ENCODE data around the gene VPS35L.

The VPS35L gene

DNA sequence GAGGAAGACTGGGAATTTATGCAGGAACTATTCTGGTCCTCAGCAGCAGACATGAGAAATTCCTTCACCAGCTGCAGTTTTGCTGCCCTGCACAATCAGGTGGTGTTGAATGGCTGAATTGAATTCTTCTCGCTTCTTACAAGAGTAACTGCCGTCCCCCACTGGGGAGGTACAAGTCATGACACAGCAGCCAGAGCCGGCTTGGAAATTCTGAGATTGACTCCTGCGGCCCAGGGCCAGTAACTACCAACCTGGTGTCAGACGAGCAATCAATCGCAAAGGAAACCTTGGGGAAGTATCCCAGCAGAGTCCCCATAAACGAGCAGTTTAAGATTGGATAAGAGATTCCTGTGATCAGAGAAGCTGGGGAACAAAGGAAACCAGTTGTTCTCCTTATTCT lies 131.8 kb downstream of the VPS35L start:
- Histone ChIP-seq H3K9ac (ENCODE audit: low read depth in 1 of 2, low read length in 2 of 2) (no peak overlapping the region), H3K36me3 (ENCODE audit: control insufficient read depth in 2 of 2, insufficient read depth in 2 of 2, low read length in 2 of 2) (peaks cover 33 to 61% of the 10 kb centered on the region in 2 donors), H3K27me3 (ENCODE audit: control insufficient read depth in 2 of 2, insufficient read depth in 2 of 2, low read length in 2 of 2) (no peaks in the 10 kb centered on the region), H3K27ac (ENCODE audit: low read depth in 2 of 2, low read length in 2 of 2) (no peak overlapping the region), H3K9me3 (ENCODE audit: control insufficient read depth in 2 of 2, low read length in 2 of 2) (no peaks in the 10 kb centered on the region), H3K4me1 (ENCODE audit: control insufficient read depth in 2 of 2, insufficient read depth in 2 of 2, low read length in 2 of 2) (no peaks in the 10 kb centered on the region), H3K4me3 (ENCODE audit: low read length in 2 of 2) (no peak overlapping the region)

DNA sequence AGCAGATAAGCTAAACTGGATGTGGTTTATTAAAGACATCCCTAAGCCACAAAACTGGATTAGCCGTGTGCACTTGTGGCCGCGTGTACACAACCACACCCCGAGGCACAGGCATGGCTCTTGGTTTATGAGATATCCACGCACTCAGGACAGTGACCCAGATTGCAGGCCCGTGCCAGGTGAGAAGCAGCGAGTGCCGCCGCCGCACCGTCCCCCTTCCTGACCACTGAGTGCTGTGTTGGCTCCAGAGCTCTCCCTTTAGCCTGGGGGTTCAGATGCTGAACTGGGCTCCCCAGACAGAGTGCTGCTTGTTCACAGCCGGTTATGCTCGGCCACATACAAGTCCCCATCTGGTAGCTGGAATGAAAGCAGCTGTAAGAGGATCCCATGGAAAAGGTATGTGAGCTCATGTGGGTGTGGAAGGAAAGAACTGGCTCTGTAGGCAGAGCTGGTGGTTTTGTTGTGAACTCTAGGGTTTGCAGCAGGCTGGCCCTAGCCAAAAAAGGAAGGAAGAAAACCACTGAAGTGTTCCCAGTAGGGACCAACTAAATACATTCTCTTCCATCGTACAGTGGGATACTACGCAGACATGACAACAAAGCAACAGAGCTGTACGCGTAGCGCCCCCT lies 133.0 kb downstream of the VPS35L start:
- H3K4me1 ChIP-seq (ENCODE audit: control insufficient read depth in 2 of 2, insufficient read depth in 2 of 2, low read length in 2 of 2): no peaks in the 10 kb centered on the region
- peaks cover 29 to 57% of the 10 kb centered on the region in 2 donors for H3K36me3 ChIP-seq (ENCODE audit: control insufficient read depth in 2 of 2, insufficient read depth in 2 of 2, low read length in 2 of 2)
- H3K27me3 ChIP-seq (ENCODE audit: control insufficient read depth in 2 of 2, insufficient read depth in 2 of 2, low read length in 2 of 2): no peaks in the 10 kb centered on the region
- H3K9ac ChIP-seq (ENCODE audit: low read depth in 1 of 2, low read length in 2 of 2): no peak overlapping the region
- H3K27ac ChIP-seq (ENCODE audit: low read depth in 2 of 2, low read length in 2 of 2): no peak overlapping the region
- H3K9me3 ChIP-seq (ENCODE audit: control insufficient read depth in 2 of 2, low read length in 2 of 2): no peaks in the 10 kb centered on the region
- H3K4me3 ChIP-seq (ENCODE audit: low read length in 2 of 2): no peak overlapping the region

DNA sequence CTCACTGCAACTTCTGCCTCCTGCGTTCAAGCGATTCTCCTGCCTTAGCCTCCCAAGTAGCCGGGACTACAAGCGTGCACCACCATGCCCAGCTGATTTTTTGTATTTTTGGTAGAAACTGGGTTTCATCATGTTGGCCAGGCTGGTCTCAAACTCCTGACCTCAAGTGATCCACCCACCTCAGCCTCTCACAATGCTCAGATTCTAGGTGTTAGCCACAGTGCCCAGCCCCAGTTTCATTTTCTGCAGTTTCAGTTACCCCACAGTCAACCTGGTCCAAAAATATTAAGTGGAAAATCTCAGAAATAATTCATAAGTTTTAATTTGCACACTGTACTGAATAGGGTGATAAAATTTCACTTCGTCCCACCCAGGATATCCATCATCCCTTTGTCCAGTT lies 133.8 kb downstream of the VPS35L start:
- no peaks in the 10 kb centered on the region for H3K4me1 ChIP-seq (ENCODE audit: control insufficient read depth in 2 of 2, insufficient read depth in 2 of 2, low read length in 2 of 2)
- no peaks in the 10 kb centered on the region for H3K27me3 ChIP-seq (ENCODE audit: control insufficient read depth in 2 of 2, insufficient read depth in 2 of 2, low read length in 2 of 2)
- no peak overlapping the region for H3K27ac ChIP-seq (ENCODE audit: low read depth in 2 of 2, low read length in 2 of 2)
- H3K36me3 ChIP-seq (ENCODE audit: control insufficient read depth in 2 of 2, insufficient read depth in 2 of 2, low read length in 2 of 2): peaks cover 27 to 50% of the 10 kb centered on the region in 2 donors
- H3K9ac ChIP-seq (ENCODE audit: low read depth in 1 of 2, low read length in 2 of 2): no peak overlapping the region
- H3K9me3 ChIP-seq (ENCODE audit: control insufficient read depth in 2 of 2, low read length in 2 of 2): no peaks in the 10 kb centered on the region
- H3K4me3 ChIP-seq (ENCODE audit: low read length in 2 of 2): no peak overlapping the region

DNA sequence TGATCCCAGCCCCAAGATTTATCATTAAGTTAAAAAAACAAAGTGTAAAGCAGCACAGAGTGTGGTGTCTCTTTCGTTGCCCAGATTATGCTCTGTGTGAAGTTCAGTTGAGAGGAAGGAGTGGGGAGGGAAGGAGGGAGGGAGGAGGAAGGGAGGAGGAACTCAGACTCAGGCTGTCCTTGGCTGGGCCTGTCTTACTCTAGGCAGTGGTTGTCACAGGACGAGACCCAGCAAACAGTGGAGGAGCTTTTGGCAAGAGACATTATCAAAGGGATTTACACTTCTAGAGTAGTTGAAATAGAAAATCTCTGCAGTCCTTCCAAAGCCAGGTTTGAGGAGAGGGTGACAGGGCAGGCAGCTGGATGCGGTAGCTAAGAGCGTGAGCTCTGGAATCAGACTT lies 134.7 kb downstream of the VPS35L start:
- Histone ChIP-seq H3K9ac (ENCODE audit: low read depth in 1 of 2, low read length in 2 of 2) (no peak overlapping the region), H3K27ac (ENCODE audit: low read depth in 2 of 2, low read length in 2 of 2) (no peak overlapping the region), H3K4me1 (ENCODE audit: control insufficient read depth in 2 of 2, insufficient read depth in 2 of 2, low read length in 2 of 2) (peaks cover 0 to 2% of the 10 kb centered on the region in 2 donors), H3K27me3 (ENCODE audit: control insufficient read depth in 2 of 2, insufficient read depth in 2 of 2, low read length in 2 of 2) (no peaks in the 10 kb centered on the region), H3K4me3 (ENCODE audit: low read length in 2 of 2) (no peak overlapping the region), H3K36me3 (ENCODE audit: control insufficient read depth in 2 of 2, insufficient read depth in 2 of 2, low read length in 2 of 2) (peaks cover 23 to 42% of the 10 kb centered on the region in 2 donors), H3K9me3 (ENCODE audit: control insufficient read depth in 2 of 2, low read length in 2 of 2) (no peaks in the 10 kb centered on the region)

DNA sequence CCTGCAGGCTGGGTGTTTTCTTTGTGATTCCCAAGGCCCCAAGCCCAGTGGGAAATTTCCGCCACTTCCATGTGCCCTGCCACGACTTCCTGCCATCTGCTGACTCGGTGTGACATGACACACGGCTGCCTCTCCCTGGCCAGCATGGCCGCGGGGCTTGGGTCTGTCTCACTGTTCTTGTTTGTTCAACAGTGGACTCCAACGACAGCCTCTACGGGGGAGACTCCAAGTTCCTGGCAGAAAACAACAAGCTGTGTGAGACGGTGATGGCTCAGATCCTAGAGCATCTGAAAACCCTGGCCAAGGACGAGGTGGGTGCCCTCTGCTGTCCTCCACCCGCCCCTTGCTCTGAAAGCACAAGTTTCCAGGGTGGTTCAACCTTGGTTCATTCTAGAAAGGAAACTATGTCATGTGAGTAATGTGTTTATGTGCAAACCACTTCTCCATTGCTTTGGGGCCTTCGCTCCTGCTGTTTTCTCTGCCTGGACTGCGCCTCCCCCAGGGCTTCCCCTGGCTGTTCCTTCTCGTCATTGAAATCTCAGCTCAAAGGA lies 135.7 kb downstream of the VPS35L start:
- no peaks in the 10 kb centered on the region for H3K9me3 ChIP-seq (ENCODE audit: control insufficient read depth in 2 of 2, low read length in 2 of 2)
- no peaks in the 10 kb centered on the region for H3K27me3 ChIP-seq (ENCODE audit: control insufficient read depth in 2 of 2, insufficient read depth in 2 of 2, low read length in 2 of 2)
- H3K9ac ChIP-seq (ENCODE audit: low read depth in 1 of 2, low read length in 2 of 2): no peak overlapping the region
- peak overlapping the region in 1 of 2 donors; percentile 7 for H3K27ac ChIP-seq (ENCODE audit: low read depth in 2 of 2, low read length in 2 of 2)
- H3K4me3 ChIP-seq (ENCODE audit: low read length in 2 of 2): no peak overlapping the region
- H3K36me3 ChIP-seq (ENCODE audit: control insufficient read depth in 2 of 2, insufficient read depth in 2 of 2, low read length in 2 of 2): peaks cover 13 to 35% of the 10 kb centered on the region in 2 donors
- H3K4me1 ChIP-seq (ENCODE audit: control insufficient read depth in 2 of 2, insufficient read depth in 2 of 2, low read length in 2 of 2): peaks cover 8 to 11% of the 10 kb centered on the region in 2 donors

DNA sequence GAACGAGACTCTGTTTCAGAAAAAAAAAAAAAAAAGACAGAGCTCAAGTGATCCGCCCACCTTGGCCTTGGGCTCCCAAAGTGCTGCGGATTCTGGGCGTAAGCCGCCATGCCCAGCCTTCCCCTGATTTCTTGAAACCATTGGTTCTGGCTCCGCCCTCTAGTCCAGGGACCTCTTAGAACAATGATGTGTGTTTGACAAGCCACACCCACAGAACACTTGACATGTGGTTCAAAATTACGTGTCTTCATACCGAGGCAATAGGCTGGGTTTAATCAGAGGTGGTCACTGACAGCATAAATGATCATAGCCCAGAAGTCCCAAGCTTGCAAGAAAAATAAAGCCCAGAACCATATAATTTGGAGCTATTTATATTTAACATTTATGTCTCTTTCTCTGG lies 139.5 kb downstream of the VPS35L start:
- H3K4me3 ChIP-seq (ENCODE audit: low read length in 2 of 2): no peak overlapping the region
- peaks cover 6 to 25% of the 10 kb centered on the region in 2 donors for H3K36me3 ChIP-seq (ENCODE audit: control insufficient read depth in 2 of 2, insufficient read depth in 2 of 2, low read length in 2 of 2)
- H3K27me3 ChIP-seq (ENCODE audit: control insufficient read depth in 2 of 2, insufficient read depth in 2 of 2, low read length in 2 of 2): no peaks in the 10 kb centered on the region
- no peak overlapping the region for H3K9ac ChIP-seq (ENCODE audit: low read depth in 1 of 2, low read length in 2 of 2)
- H3K27ac ChIP-seq (ENCODE audit: low read depth in 2 of 2, low read length in 2 of 2): no peak overlapping the region
- peaks cover 44 to 46% of the 10 kb centered on the region in 2 donors for H3K4me1 ChIP-seq (ENCODE audit: control insufficient read depth in 2 of 2, insufficient read depth in 2 of 2, low read length in 2 of 2)
- no peaks in the 10 kb centered on the region for H3K9me3 ChIP-seq (ENCODE audit: control insufficient read depth in 2 of 2, low read length in 2 of 2)

DNA sequence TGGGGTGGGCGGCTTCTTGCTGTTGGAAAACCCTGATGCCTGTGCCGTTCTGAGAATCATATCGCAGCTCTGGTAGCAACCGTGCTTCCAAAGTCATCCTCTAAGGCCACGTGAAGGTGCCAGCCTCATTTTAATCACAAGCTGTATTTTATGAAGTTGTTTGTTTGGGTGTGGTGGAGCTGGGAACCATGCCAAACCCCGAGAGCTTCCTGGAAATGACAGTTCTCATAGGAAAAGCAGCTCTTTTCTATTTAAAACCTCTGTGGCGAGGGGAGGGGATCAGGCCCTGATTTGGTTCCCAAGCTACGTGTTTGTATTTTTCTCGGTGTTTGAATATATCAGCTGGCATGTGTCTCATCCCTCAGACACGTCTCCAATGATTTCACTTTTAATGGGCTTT lies 140.8 kb downstream of the VPS35L start:
- no peaks in the 10 kb centered on the region for H3K27me3 ChIP-seq (ENCODE audit: control insufficient read depth in 2 of 2, insufficient read depth in 2 of 2, low read length in 2 of 2)
- H3K36me3 ChIP-seq (ENCODE audit: control insufficient read depth in 2 of 2, insufficient read depth in 2 of 2, low read length in 2 of 2): peaks cover 3 to 22% of the 10 kb centered on the region in 2 donors

DNA sequence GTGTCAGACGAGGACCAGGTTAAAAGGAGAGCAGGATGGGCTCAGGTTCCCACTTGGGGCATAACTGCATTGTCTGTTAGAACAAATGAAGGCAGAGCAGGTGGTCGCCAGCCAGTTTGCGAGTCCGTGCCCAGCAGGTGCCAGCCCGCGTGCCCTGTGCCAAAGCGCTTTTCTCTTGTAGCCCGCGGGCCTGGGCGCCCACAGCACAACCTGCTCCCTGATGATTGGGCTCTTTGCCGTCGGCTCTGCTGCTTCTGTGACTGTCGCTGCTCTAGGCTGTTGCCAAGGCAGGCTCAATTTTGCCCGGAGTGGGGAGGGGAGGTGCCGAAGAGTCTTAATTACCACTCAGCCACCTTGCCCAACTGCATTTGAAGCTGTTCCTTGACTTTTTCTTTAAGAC lies 141.5 kb downstream of the VPS35L start:
- Histone ChIP-seq H3K9ac (ENCODE audit: low read depth in 1 of 2, low read length in 2 of 2) (peak overlapping the region in 1 of 2 donors; percentile 21), H3K27ac (ENCODE audit: low read depth in 2 of 2, low read length in 2 of 2) (peak overlapping the region; percentile 77 to 83), H3K27me3 (ENCODE audit: control insufficient read depth in 2 of 2, insufficient read depth in 2 of 2, low read length in 2 of 2) (no peaks in the 10 kb centered on the region), H3K4me3 (ENCODE audit: low read length in 2 of 2) (no peak overlapping the region), H3K4me1 (ENCODE audit: control insufficient read depth in 2 of 2, insufficient read depth in 2 of 2, low read length in 2 of 2) (peaks cover 50 to 57% of the 10 kb centered on the region in 2 donors), H3K9me3 (ENCODE audit: control insufficient read depth in 2 of 2, low read length in 2 of 2) (no peaks in the 10 kb centered on the region), H3K36me3 (ENCODE audit: control insufficient read depth in 2 of 2, insufficient read depth in 2 of 2, low read length in 2 of 2) (peaks cover 0 to 19% of the 10 kb centered on the region in 2 donors)

More for the DNA sequence above, 140.8 kb downstream of the VPS35L start:
- Histone ChIP-seq H3K27ac (ENCODE audit: low read depth in 2 of 2, low read length in 2 of 2) (peak overlapping the region; percentile 77 to 83), H3K4me3 (ENCODE audit: low read length in 2 of 2) (peak overlapping the region in 1 of 2 donors; percentile 15), H3K4me1 (ENCODE audit: control insufficient read depth in 2 of 2, insufficient read depth in 2 of 2, low read length in 2 of 2) (peaks cover 50 to 57% of the 10 kb centered on the region in 2 donors), H3K9me3 (ENCODE audit: control insufficient read depth in 2 of 2, low read length in 2 of 2) (no peaks in the 10 kb centered on the region), H3K9ac (ENCODE audit: low read depth in 1 of 2, low read length in 2 of 2) (peak overlapping the region; percentile 21 to 52)

DNA sequence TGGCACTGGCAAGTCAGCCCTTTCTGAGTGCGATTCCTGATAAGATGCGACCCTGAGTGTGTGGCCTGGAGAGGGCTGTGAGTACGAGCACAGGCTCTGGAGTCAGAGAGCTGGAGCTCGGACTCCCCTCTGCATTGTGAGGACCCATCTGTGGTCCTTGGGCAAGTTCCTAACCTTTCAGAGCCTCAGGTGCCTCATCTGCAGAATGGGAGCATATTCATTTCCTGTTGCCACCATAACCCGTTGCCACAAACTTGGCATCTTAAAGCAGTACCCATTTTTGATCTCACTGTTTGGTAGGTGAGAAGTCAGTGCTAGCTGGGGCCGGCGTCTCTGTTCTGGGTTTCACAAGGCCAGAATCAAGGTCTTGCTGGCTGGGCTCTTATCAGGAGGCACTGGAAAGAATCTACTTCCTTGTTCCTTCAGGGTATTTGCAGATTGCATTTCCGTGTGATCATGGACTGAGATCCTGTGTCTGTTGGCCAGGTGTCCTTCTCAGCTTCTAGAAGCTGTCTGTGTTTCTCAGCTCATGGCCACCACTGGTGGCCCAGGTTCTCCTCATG lies 142.3 kb downstream of the VPS35L start:
- peaks cover 3 to 18% of the 10 kb centered on the region in 2 donors for H3K36me3 ChIP-seq (ENCODE audit: control insufficient read depth in 2 of 2, insufficient read depth in 2 of 2, low read length in 2 of 2)
- H3K9me3 ChIP-seq (ENCODE audit: control insufficient read depth in 2 of 2, low read length in 2 of 2): no peaks in the 10 kb centered on the region
- peaks cover 50 to 57% of the 10 kb centered on the region in 2 donors for H3K4me1 ChIP-seq (ENCODE audit: control insufficient read depth in 2 of 2, insufficient read depth in 2 of 2, low read length in 2 of 2)
- H3K4me3 ChIP-seq (ENCODE audit: low read length in 2 of 2): no peak overlapping the region
- H3K27ac ChIP-seq (ENCODE audit: low read depth in 2 of 2, low read length in 2 of 2): peak overlapping the region; percentile 71 to 83
- no peak overlapping the region for H3K9ac ChIP-seq (ENCODE audit: low read depth in 1 of 2, low read length in 2 of 2)
- no peaks in the 10 kb centered on the region for H3K27me3 ChIP-seq (ENCODE audit: control insufficient read depth in 2 of 2, insufficient read depth in 2 of 2, low read length in 2 of 2)
